B cell (primary cell): Measurements from ENCODE around the gene ITPR1. TPM values are rescaled to one million over a fixed set of nuclear protein-coding genes. Genes with fewer than 3 reads are reported as not detected.

Experiments used
- ATAC-seq: fragments of 200-7000 bp; cut with Tn5 transposase; one replicate; pipeline ENCODE4 v1.10.0; 2021; ENCODE audit warnings: low read depth, mild to moderate bottlenecking, moderate number of reproducible peaks, moderate library complexity
- CTCF ChIA-PET: fragments of 350-600 bp; sonication (Branson Sonifier 250); formaldehyde crosslinking; loops from one replicate; lab custom pipeline; 2021; ENCODE audit warnings: antibody characterized with exemption, inconsistent platforms; lab: Charles Lee
- POLR2A ChIA-PET: fragments of 350-600 bp; sonication (Branson Sonifier 250); formaldehyde crosslinking; loops from one replicate; lab custom pipeline; 2021; ENCODE audit warnings: antibody characterized with exemption; lab: Charles Lee
- DNase-seq: peaks from one replicate; pipeline ENCODE4 v3.0.0; 2013
- H2AFZ ChIP-seq: 2 replicates; pipeline ENCODE4 v1.6.1; 2012; ENCODE audit warnings: mild to moderate bottlenecking, low read depth, low read length; ENCODE audit not compliant: insufficient read depth, poor library complexity, severe bottlenecking
- H3K27ac ChIP-seq, 2 donors: 1 replicate in 1 of 2; 2 replicates in 1 of 2; pipeline ENCODE4 v1.5.1; 2012 to 2013; ENCODE audit warnings: low read length in 2 of 2, mild to moderate bottlenecking in 2 of 2, moderate library complexity in 1 of 2
- H3K27me3 ChIP-seq, 4 experiments: fragments of 200-600 bp in 1 of 4; sonication (generic) in 1 of 4; replicated peaks in 1 of 4; 1 replicate in 2 of 4; 2 replicates in 2 of 4; pipeline versions ENCODE4 v1.6.1 to v1.7.0; 2013 to 2016; ENCODE audit warnings: low read length in 3 of 4, mild to moderate bottlenecking in 2 of 4, mixed read lengths in 1 of 4, moderate library complexity in 1 of 4; ENCODE audit not compliant: insufficient read depth in 4 of 4, control insufficient read depth in 3 of 4; ENCODE audit errors: control extremely low read depth in 1 of 4
- H3K36me3 ChIP-seq, 2 experiments: replicated peaks in 1 of 2; 1 replicate in 1 of 2; 2 replicates in 1 of 2; pipeline versions ENCODE4 v1.6.1 to v1.7.1; 2013; ENCODE audit warnings: low read length in 1 of 2; ENCODE audit not compliant: insufficient read depth in 2 of 2, control insufficient read depth in 1 of 2; ENCODE audit errors: control extremely low read depth in 1 of 2, extremely low read depth in 1 of 2
- H3K4me1 ChIP-seq, 2 donors: fragments of 200-600 bp in 1 of 2; sonication (generic) in 1 of 2; 1 replicate in 1 of 2; 2 replicates in 1 of 2; pipeline versions ENCODE4 v1.5.1 to v1.6.1; 2013 to 2017; ENCODE audit warnings: low read length in 2 of 2; ENCODE audit not compliant: control insufficient read depth in 2 of 2, insufficient read depth in 2 of 2
- H3K4me2 ChIP-seq: replicated peaks from 2 replicates; pipeline ENCODE3; 2012; ENCODE audit warnings: mild to moderate bottlenecking, low read depth, low read length; ENCODE audit not compliant: poor library complexity, severe bottlenecking
- H3K4me3 ChIP-seq, 5 experiments: fragments of 200-600 bp in 1 of 5; sonication (generic) in 1 of 5; 1 replicate in 3 of 5; 2 replicates in 2 of 5; pipeline versions ENCODE4 v1.5.1 to v1.7.0; 2011 to 2016; ENCODE audit warnings: low read length in 4 of 5, mild to moderate bottlenecking in 4 of 5, low read depth in 2 of 5, control low read depth in 1 of 5, moderate library complexity in 1 of 5; ENCODE audit not compliant: insufficient read depth in 1 of 5; ENCODE audit errors: control extremely low read depth in 1 of 5, extremely low read depth in 1 of 5
- H3K79me2 ChIP-seq: fragments of 200-600 bp; sonication (generic); one replicate; pipeline ENCODE4 v1.6.0; 2016; ENCODE audit warnings: low read length; ENCODE audit not compliant: control insufficient read depth, insufficient read depth
- H3K9ac ChIP-seq: fragments of 200-600 bp; sonication (generic); 2 replicates; pipeline ENCODE4 v1.6.1; 2017; ENCODE audit warnings: mild to moderate bottlenecking, low read length, moderate library complexity
- H3K9me3 ChIP-seq, 3 donors: one replicate each; pipeline versions ENCODE4 v1.6.1 to v1.7.1; 2013; ENCODE audit warnings: low read length in 2 of 3; ENCODE audit not compliant: control insufficient read depth in 2 of 3, insufficient read depth in 1 of 3; ENCODE audit errors: control extremely low read depth in 1 of 3
- H4K20me1 ChIP-seq: 2 replicates; pipeline ENCODE4 v1.6.0; 2012; ENCODE audit warnings: mild to moderate bottlenecking, low read length; ENCODE audit not compliant: insufficient read depth, control insufficient read depth, poor library complexity, severe bottlenecking
- H3K27ac Mint-ChIP-seq: one replicate; pipeline ENCODE4 v1.8.0; 2021; ENCODE audit warnings: mixed read lengths
- H3K27me3 Mint-ChIP-seq: one replicate; pipeline ENCODE4 v1.8.0; 2021; ENCODE audit warnings: mixed read lengths
- H3K4me1 Mint-ChIP-seq: one replicate; pipeline ENCODE4 v1.8.0; 2021; ENCODE audit warnings: mixed read lengths
- H3K4me3 Mint-ChIP-seq: one replicate; pipeline ENCODE4 v1.8.0; 2021; ENCODE audit warnings: mixed read lengths
- H3K9me3 Mint-ChIP-seq: one replicate; pipeline ENCODE4 v1.8.0; 2022; ENCODE audit warnings: mixed read lengths; ENCODE audit not compliant: insufficient read depth
- EZH2 ChIP-seq: IDR thresholded peaks from 2 replicates; pipeline ENCODE4 v1.6.1; 2012; ENCODE audit warnings: borderline replicate concordance, low read depth, mild to moderate bottlenecking, moderate library complexity, low read length; ENCODE audit not compliant: insufficient read depth, poor library complexity, severe bottlenecking
- WGBS: methylation state at CpG from one replicate; pipeline ENCODE4 v1.1.5; 2013; ENCODE audit warnings: missing lambda C conversion rate; ENCODE audit not compliant: insufficient coverage; 5-methylcytosine and 5-hydroxymethylcytosine counted together
- intact Hi-C: fragments of 100-400 bp; cut with micrococcal nuclease; formaldehyde crosslinking; loops from one replicate; pipeline ENCODE4 v1.10.0; 2022
- polyA plus RNA-seq: library from polyadenylated mRNA; depleted of rRNA; stranded (reverse); fragments of >200 nt; gene quantifications from 2 replicates; pipeline ENCODE4 v1.2.3, GENCODE V29; 2012
- total RNA-seq, 2 donors: library from RNA; stranded (reverse); fragments of 120-200 nt in 1 of 2; gene quantifications; 1 replicate in 1 of 2; 2 replicates in 1 of 2; pipeline versions ENCODE4 v1.2.3 to v1.2.4, GENCODE V29; 2013 to 2022
- TF ChIP-seq, protein P1 (sequence below): fragments of 200-600 bp; IDR thresholded peaks from one replicate; pipeline ENCODE4 v1.8.0; 2022; ENCODE audit warnings: antibody characterized with exemption, mild to moderate bottlenecking

ITPR1 gene
- total and polyA plus RNA-seq, 2 donors (not counting 1 experiment from before 2014, with no cell fraction given), result 64.0 to 332 TPM

DNA sequence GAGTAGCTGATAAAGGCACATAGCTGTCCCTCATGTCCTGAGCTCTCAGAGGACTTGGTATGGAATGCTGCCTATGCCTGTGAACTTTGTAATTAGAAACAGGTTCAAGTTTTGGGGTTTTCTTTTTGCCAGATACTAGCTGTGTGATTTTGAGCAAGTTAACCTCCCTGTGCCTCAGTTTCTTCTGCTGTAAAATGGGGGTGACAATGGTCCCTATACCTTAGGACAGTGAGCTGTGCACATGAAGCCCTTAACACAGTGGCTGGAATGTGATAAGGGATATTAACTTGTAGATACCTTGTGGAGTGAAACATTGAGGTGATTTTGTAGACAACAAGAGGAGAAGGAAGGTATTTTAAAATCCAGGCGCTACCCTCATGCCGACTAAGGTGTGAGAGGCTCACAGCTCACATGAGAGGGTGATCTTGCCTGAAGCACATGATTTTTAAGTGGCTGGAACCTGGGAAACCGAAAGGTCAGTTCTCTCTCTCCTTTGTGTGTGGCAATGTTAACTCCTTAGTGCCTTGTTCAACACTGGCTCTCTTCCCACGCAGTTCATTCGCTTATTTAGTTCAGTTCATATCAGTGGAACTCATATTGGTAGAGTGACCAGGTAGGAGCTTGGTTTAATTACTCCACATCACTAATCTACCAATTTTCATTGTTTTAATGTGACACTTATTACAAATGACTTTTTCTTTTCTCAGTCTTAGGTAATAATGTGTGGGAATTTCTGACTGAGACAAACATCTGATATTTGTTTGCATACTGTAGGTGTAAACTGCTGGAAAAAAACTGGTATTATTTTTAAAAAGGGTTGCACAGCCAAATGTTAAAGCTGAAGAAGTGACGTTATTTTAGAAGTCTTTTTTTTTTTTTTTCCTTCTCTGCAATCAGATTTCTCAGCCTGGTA lies 236.2 kb downstream of the ITPR1 start:
- 100% methylated on average over 3 of the region's 6 CpGs for WGBS
- ChIA-PET CTCF (interaction anchor here (0.8 to 2.8 kb wide), 3 partner anchors 12 to 251 kb away, joined by 3 to 11 read pairs (median 3); no protein-coding TSS in a partner anchor), POLR2A (no interaction called here)
- Mint-ChIP-seq H3K9me3 (no peaks in the 10 kb centered on the region), H3K27me3 (no peaks in the 10 kb centered on the region), H3K27ac (peak overlapping the region; percentile 22), H3K4me3 (no peak overlapping the region), H3K4me1 (no peaks in the 10 kb centered on the region)
- intact Hi-C loops, result no loop called here
- no peak overlapping the region for H3K4me2 ChIP-seq
- no peak overlapping the region for H2AFZ ChIP-seq
- H3K4me3 ChIP-seq, result no peak overlapping the region
- no peak overlapping the region for H3K9ac ChIP-seq
- no peak for DNase-seq
- TF ChIP-seq EZH2, result no peak
- TF ChIP-seq, protein P1, sequence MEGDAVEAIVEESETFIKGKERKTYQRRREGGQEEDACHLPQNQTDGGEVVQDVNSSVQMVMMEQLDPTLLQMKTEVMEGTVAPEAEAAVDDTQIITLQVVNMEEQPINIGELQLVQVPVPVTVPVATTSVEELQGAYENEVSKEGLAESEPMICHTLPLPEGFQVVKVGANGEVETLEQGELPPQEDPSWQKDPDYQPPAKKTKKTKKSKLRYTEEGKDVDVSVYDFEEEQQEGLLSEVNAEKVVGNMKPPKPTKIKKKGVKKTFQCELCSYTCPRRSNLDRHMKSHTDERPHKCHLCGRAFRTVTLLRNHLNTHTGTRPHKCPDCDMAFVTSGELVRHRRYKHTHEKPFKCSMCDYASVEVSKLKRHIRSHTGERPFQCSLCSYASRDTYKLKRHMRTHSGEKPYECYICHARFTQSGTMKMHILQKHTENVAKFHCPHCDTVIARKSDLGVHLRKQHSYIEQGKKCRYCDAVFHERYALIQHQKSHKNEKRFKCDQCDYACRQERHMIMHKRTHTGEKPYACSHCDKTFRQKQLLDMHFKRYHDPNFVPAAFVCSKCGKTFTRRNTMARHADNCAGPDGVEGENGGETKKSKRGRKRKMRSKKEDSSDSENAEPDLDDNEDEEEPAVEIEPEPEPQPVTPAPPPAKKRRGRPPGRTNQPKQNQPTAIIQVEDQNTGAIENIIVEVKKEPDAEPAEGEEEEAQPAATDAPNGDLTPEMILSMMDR, result no peak
- no peak for ATAC-seq
- peaks cover 62% of the 10 kb centered on the region for H4K20me1 ChIP-seq
- H3K79me2 ChIP-seq, result peaks cover 13% of the 10 kb centered on the region
- H3K4me1 ChIP-seq, result no peaks in the 10 kb centered on the region
- H3K9me3 ChIP-seq, result no peaks in the 10 kb centered on the region
- H3K27me3 ChIP-seq, result no peaks in the 10 kb centered on the region
- H3K36me3 ChIP-seq, result peaks cover 9 to 80% of the 10 kb centered on the region in 2 experiments
- H3K27ac ChIP-seq, result no peak overlapping the region

DNA sequence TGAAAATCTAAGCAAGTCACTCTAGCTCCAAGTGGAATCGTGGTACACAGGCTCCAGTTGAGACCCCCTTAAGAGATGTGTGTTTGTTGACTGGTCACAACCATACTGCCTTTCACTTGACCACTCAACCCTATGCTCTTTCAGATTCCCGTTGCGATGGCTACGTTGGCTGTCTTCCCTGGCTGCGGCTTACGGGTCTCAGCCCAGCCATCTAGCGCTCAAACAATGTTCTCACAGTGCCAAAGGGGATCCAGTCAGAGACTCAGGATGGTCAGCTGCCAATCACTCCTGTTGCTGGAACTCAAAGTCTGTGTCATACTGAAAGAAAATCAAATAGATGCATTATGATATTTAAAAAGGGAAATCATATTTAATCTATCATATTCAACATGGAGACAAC lies 237.6 kb downstream of the ITPR1 start:
- no peak overlapping the region for H3K9ac ChIP-seq
- no peak overlapping the region for H2AFZ ChIP-seq
- H3K36me3 ChIP-seq, result peaks cover 10 to 80% of the 10 kb centered on the region in 2 experiments
- H3K27ac Mint-ChIP-seq, result no peak overlapping the region
- no peaks in the 10 kb centered on the region for H3K27me3 Mint-ChIP-seq
- no peaks in the 10 kb centered on the region for H3K4me1 ChIP-seq
- ChIA-PET CTCF (interaction anchor here (2.8 kb wide), 1 partner anchor 20 kb away, joined by 11 read pairs; no protein-coding TSS in a partner anchor), POLR2A (no interaction called here)
- H3K9me3 Mint-ChIP-seq, result no peaks in the 10 kb centered on the region
- no peak overlapping the region for H3K4me3 Mint-ChIP-seq
- 96% methylated on average over 6 of the region's 7 CpGs for WGBS
- DNase-seq, result no peak
- no peak overlapping the region for H3K27ac ChIP-seq
- no peaks in the 10 kb centered on the region for H3K27me3 ChIP-seq
- no peak overlapping the region for H3K4me2 ChIP-seq
- no peaks in the 10 kb centered on the region for H3K4me1 Mint-ChIP-seq
- peaks cover 61% of the 10 kb centered on the region for H4K20me1 ChIP-seq
- TF ChIP-seq, protein P1, result no peak
- no peak for TF ChIP-seq EZH2
- H3K9me3 ChIP-seq, result no peaks in the 10 kb centered on the region
- no peak for ATAC-seq
- H3K79me2 ChIP-seq, result peaks cover 23% of the 10 kb centered on the region
- intact Hi-C loops, result no loop called here
- H3K4me3 ChIP-seq, result no peak overlapping the region
